ENCODE results near the gene VGLL4. TPM values are rescaled to one million over a fixed set of nuclear protein-coding genes. Genes with fewer than 3 reads are reported as not detected.
A peak's percentile ranks its signal among the peaks of the same experiment; 100 is the strongest.

The VGLL4 gene
- total RNA-seq, 1 experiment from 2014 or later, result 43.0 TPM

DNA sequence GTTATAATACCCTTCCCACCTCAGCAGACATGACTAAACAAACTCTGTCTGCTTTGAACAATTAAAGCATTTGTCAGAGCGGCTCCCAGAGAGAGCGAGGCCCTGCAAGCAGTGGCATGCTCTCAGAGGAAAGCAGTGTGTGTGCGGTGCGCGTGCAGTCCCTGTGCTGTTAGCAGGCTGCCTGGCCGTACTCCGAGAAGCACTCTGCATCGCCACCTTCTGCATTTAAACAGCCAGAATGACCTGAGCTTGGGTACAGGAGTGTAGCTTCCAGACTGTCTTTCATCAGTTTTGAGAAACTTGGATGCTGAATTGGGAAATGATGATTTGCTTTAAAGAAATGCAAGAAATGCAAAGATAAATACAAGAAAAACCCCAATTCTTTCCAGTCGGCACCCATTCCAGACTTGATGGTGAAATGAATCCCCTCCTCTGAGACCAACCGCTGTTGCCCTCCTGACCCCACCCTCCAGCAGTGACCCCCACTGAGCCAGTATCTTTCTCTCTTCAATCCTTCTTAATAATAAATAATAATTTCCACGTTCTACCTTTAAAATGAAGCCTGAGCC lies 113.5 kb downstream of the VGLL4 start:
- Mint-ChIP-seq H3K36me3 (no peaks in the 10 kb centered on the region), H3K27me3 (ENCODE audit: low read depth) (no peaks in the 10 kb centered on the region), H3K27ac (0 out of 2 replicates have a peak overlapping the region, but pooled peaks have one; percentile 27), H3K9me3 (no peaks in the 10 kb centered on the region), H3K4me3 (no peak overlapping the region), H3K4me1 (no peaks in the 10 kb centered on the region)
- POLR2A ChIA-PET, result no interaction called here
- CTCF ChIA-PET, result no interaction called here
- ATAC-seq (no peak), DNase-seq (ENCODE audit: low spot score) (no peak)
- TF ChIP-seq NFATC4 (CRISPR knock-in tag; IDR thresholded peaks at IDR 0.05) (no peak), FOXP1 (CRISPR knock-in tag; IDR thresholded peaks at IDR 0.05; ENCODE audit: borderline replicate concordance) (no peak), SMAD3 (CRISPR knock-in tag; IDR thresholded peaks at IDR 0.05; ENCODE audit: borderline replicate concordance) (no peak), CBFB (CRISPR knock-in tag; IDR thresholded peaks at IDR 0.05; ENCODE audit: low read depth) (no peak), ZNF396 (CRISPR knock-in tag; IDR thresholded peaks at IDR 0.05; ENCODE audit: borderline replicate concordance) (no peak), MXD4 (CRISPR knock-in tag; IDR thresholded peaks at IDR 0.05; ENCODE audit: borderline replicate concordance) (no peak), PRRX2 (CRISPR knock-in tag; IDR thresholded peaks at IDR 0.05) (no peak), SOX15 (CRISPR knock-in tag; IDR thresholded peaks at IDR 0.05) (no peak), ZNF121 (CRISPR knock-in tag; IDR thresholded peaks at IDR 0.05) (no peak), NFE2L1 (CRISPR knock-in tag; IDR thresholded peaks at IDR 0.05) (no peak), ZNF138 (CRISPR knock-in tag; conservative IDR thresholded peaks at IDR 0.05) (no peak)
- TF ChIP-seq, protein P1, sequence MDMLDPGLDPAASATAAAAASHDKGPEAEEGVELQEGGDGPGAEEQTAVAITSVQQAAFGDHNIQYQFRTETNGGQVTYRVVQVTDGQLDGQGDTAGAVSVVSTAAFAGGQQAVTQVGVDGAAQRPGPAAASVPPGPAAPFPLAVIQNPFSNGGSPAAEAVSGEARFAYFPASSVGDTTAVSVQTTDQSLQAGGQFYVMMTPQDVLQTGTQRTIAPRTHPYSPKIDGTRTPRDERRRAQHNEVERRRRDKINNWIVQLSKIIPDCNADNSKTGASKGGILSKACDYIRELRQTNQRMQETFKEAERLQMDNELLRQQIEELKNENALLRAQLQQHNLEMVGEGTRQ (CRISPR knock-in tag; IDR thresholded peaks at IDR 0.05), result no peak
- TF ChIP-seq, protein P2, sequence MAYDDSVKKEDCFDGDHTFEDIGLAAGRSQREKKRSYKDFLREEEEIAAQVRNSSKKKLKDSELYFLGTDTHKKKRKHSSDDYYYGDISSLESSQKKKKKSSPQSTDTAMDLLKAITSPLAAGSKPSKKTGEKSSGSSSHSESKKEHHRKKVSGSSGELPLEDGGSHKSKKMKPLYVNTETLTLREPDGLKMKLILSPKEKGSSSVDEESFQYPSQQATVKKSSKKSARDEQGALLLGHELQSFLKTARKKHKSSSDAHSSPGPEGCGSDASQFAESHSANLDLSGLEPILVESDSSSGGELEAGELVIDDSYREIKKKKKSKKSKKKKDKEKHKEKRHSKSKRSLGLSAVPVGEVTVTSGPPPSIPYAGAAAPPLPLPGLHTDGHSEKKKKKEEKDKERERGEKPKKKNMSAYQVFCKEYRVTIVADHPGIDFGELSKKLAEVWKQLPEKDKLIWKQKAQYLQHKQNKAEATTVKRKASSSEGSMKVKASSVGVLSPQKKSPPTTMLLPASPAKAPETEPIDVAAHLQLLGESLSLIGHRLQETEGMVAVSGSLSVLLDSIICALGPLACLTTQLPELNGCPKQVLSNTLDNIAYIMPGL (CRISPR knock-in tag; IDR thresholded peaks at IDR 0.05), result no peak
- TF ChIP-seq, protein P3, sequence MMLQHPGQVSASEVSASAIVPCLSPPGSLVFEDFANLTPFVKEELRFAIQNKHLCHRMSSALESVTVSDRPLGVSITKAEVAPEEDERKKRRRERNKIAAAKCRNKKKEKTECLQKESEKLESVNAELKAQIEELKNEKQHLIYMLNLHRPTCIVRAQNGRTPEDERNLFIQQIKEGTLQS (CRISPR knock-in tag; conservative IDR thresholded peaks at IDR 0.05), result no peak
- TF ChIP-seq, protein P4, sequence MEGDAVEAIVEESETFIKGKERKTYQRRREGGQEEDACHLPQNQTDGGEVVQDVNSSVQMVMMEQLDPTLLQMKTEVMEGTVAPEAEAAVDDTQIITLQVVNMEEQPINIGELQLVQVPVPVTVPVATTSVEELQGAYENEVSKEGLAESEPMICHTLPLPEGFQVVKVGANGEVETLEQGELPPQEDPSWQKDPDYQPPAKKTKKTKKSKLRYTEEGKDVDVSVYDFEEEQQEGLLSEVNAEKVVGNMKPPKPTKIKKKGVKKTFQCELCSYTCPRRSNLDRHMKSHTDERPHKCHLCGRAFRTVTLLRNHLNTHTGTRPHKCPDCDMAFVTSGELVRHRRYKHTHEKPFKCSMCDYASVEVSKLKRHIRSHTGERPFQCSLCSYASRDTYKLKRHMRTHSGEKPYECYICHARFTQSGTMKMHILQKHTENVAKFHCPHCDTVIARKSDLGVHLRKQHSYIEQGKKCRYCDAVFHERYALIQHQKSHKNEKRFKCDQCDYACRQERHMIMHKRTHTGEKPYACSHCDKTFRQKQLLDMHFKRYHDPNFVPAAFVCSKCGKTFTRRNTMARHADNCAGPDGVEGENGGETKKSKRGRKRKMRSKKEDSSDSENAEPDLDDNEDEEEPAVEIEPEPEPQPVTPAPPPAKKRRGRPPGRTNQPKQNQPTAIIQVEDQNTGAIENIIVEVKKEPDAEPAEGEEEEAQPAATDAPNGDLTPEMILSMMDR (IDR thresholded peaks at IDR 0.05), result no peak
- TF ChIP-seq, protein P5, sequence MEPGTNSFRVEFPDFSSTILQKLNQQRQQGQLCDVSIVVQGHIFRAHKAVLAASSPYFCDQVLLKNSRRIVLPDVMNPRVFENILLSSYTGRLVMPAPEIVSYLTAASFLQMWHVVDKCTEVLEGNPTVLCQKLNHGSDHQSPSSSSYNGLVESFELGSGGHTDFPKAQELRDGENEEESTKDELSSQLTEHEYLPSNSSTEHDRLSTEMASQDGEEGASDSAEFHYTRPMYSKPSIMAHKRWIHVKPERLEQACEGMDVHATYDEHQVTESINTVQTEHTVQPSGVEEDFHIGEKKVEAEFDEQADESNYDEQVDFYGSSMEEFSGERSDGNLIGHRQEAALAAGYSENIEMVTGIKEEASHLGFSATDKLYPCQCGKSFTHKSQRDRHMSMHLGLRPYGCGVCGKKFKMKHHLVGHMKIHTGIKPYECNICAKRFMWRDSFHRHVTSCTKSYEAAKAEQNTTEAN (CRISPR knock-in tag; IDR thresholded peaks at IDR 0.05), result no peak

DNA sequence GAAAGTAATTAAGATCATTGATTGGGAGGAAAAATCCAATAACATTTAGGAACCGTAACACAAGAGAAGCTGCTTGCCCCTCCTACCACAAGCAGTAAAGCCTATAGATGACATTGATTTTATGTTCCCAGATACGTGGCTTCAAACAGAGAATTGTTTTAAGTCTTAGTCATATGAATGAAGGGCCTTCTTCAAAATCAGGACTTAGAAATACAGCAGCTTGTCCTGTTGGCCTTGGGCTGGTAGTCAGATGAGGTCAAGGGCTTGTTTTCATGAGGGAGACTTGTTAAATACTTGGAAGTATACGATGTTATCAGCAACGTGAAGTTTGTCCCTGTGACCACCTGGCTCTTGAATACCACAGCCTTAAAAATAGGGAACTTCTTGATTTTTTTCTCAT lies 114.4 kb downstream of the VGLL4 start:
- Mint-ChIP-seq H3K27ac (no peak overlapping the region), H3K4me1 (no peaks in the 10 kb centered on the region), H3K36me3 (no peaks in the 10 kb centered on the region), H3K27me3 (ENCODE audit: low read depth) (no peaks in the 10 kb centered on the region), H3K4me3 (no peak overlapping the region), H3K9me3 (no peaks in the 10 kb centered on the region)
- ChIA-PET POLR2A (no interaction called here), CTCF (no interaction called here)
- ATAC-seq (no peak), DNase-seq (ENCODE audit: low spot score) (no peak)
- TF ChIP-seq SMAD4 (CRISPR knock-in tag; IDR thresholded peaks at IDR 0.05) (no peak), ZNF317 (CRISPR knock-in tag; IDR thresholded peaks at IDR 0.05; ENCODE audit: borderline replicate concordance, low read depth) (no peak), HMGA2 (CRISPR knock-in tag; IDR thresholded peaks at IDR 0.05) (no peak), SP1 (CRISPR knock-in tag; conservative IDR thresholded peaks at IDR 0.05) (no peak)
- TF ChIP-seq, protein P3 (CRISPR knock-in tag; conservative IDR thresholded peaks at IDR 0.05), result no peak
- TF ChIP-seq, protein P6, sequence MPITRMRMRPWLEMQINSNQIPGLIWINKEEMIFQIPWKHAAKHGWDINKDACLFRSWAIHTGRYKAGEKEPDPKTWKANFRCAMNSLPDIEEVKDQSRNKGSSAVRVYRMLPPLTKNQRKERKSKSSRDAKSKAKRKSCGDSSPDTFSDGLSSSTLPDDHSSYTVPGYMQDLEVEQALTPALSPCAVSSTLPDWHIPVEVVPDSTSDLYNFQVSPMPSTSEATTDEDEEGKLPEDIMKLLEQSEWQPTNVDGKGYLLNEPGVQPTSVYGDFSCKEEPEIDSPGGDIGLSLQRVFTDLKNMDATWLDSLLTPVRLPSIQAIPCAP (CRISPR knock-in tag; IDR thresholded peaks at IDR 0.05), result no peak
- TF ChIP-seq, protein P7, sequence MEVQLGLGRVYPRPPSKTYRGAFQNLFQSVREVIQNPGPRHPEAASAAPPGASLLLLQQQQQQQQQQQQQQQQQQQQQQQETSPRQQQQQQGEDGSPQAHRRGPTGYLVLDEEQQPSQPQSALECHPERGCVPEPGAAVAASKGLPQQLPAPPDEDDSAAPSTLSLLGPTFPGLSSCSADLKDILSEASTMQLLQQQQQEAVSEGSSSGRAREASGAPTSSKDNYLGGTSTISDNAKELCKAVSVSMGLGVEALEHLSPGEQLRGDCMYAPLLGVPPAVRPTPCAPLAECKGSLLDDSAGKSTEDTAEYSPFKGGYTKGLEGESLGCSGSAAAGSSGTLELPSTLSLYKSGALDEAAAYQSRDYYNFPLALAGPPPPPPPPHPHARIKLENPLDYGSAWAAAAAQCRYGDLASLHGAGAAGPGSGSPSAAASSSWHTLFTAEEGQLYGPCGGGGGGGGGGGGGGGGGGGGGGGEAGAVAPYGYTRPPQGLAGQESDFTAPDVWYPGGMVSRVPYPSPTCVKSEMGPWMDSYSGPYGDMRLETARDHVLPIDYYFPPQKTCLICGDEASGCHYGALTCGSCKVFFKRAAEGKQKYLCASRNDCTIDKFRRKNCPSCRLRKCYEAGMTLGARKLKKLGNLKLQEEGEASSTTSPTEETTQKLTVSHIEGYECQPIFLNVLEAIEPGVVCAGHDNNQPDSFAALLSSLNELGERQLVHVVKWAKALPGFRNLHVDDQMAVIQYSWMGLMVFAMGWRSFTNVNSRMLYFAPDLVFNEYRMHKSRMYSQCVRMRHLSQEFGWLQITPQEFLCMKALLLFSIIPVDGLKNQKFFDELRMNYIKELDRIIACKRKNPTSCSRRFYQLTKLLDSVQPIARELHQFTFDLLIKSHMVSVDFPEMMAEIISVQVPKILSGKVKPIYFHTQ (CRISPR knock-in tag; IDR thresholded peaks at IDR 0.05), result no peak
- TF ChIP-seq, protein P8, sequence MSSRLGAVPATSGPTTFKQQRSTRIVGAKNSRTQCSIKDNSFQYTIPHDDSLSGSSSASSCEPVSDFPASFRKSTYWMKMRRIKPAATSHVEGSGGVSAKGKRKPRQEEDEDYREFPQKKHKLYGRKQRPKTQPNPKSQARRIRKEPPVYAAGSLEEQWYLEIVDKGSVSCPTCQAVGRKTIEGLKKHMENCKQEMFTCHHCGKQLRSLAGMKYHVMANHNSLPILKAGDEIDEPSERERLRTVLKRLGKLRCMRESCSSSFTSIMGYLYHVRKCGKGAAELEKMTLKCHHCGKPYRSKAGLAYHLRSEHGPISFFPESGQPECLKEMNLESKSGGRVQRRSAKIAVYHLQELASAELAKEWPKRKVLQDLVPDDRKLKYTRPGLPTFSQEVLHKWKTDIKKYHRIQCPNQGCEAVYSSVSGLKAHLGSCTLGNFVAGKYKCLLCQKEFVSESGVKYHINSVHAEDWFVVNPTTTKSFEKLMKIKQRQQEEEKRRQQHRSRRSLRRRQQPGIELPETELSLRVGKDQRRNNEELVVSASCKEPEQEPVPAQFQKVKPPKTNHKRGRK (CRISPR knock-in tag; IDR thresholded peaks at IDR 0.05; ENCODE audit: borderline replicate concordance), result no peak

Data from WTC11 (cell line).